HG03571 (cell line): ENCODE data around the gene AKT1.

Experiments
- ATAC-seq: cut with Tn5 transposase; IDR thresholded peaks from one replicate; pipeline ENCODE4 v1.9.1; 2021; ENCODE audit not compliant: unreplicated experiment

The AKT1 gene

GRCh38 chr14:104773505-104774452 lies 21.8 kb downstream of the AKT1 start:
- no peak for ATAC-seq

GRCh38 chr14:104772707-104773504 lies 22.6 kb downstream of the AKT1 start:
- ATAC-seq = no peak

- ATAC-seq = no peak
Observed at GRCh38 chr14:104771918-104772706, 23.4 kb downstream of the AKT1 start.

- no peak for ATAC-seq
Observed at GRCh38 chr14:104771374-104771773, 24.2 kb downstream of the AKT1 start.

- ATAC-seq = no peak
Observed at GRCh38 chr14:104770851-104771272, 24.7 kb downstream of the AKT1 start.

GRCh38 chr14:104770072-104770579 lies 25.4 kb downstream of the AKT1 start:
- no peak for ATAC-seq

- no peak for ATAC-seq
Observed at GRCh38 chr14:104769324-104770071, 26.1 kb downstream of the AKT1 start.

- peak; percentile 69 for ATAC-seq
Observed at GRCh38 chr14:104768437-104769323, 26.9 kb downstream of the AKT1 start.

GRCh38 chr14:104767634-104767918 lies 28.0 kb downstream of the AKT1 start:
- ATAC-seq = no peak

GRCh38 chr14:104766863-104767633 lies 28.5 kb downstream of the AKT1 start:
- no peak for ATAC-seq

GRCh38 chr14:104766256-104766862 lies 29.2 kb downstream of the AKT1 start:
- no peak for ATAC-seq

GRCh38 chr14:104765517-104765916 lies 30.0 kb downstream of the AKT1 start:
- ATAC-seq = no peak

GRCh38 chr14:104758981-104759969 lies 36.3 kb downstream of the AKT1 start:
- ATAC-seq = no peak

- ATAC-seq = no peak
Observed at GRCh38 chr14:104757681-104758392, 37.7 kb downstream of the AKT1 start.

GRCh38 chr14:104757238-104757585 lies 38.3 kb downstream of the AKT1 start:
- no peak for ATAC-seq

GRCh38 chr14:104756477-104757237 lies 38.9 kb downstream of the AKT1 start:
- no peak for ATAC-seq
